HUES48 (cell line): Measurements from ENCODE around the gene CYTH4.
A peak's percentile ranks its signal among the peaks of the same experiment; 100 is the strongest.

Source experiments
- H3K27ac ChIP-seq: one replicate; pipeline ENCODE4 v1.7.0; 2013; ENCODE audit warnings: low read depth, low read length, inconsistent platforms
- H3K27me3 ChIP-seq: 2 replicates; pipeline ENCODE4 v1.6.1; 2013; ENCODE audit warnings: mild to moderate bottlenecking, low read length; ENCODE audit not compliant: control insufficient read depth, insufficient read depth
- H3K36me3 ChIP-seq: 2 replicates; pipeline ENCODE4 v1.6.1; 2013; ENCODE audit warnings: low read length; ENCODE audit not compliant: control insufficient read depth, insufficient read depth
- H3K4me1 ChIP-seq: 2 replicates; pipeline ENCODE4 v1.6.1; 2013; ENCODE audit warnings: mild to moderate bottlenecking, low read length; ENCODE audit not compliant: control insufficient read depth, insufficient read depth
- H3K4me3 ChIP-seq: 2 replicates; pipeline ENCODE4 v1.5.1; 2013; ENCODE audit warnings: mild to moderate bottlenecking, low read depth, low read length
- H3K9ac ChIP-seq: 2 replicates; pipeline ENCODE4 v1.6.1; 2013; ENCODE audit warnings: mild to moderate bottlenecking, low read depth, low read length, moderate library complexity
- H3K9me3 ChIP-seq: 2 replicates; pipeline ENCODE4 v1.6.1; 2013; ENCODE audit warnings: low read length; ENCODE audit not compliant: control insufficient read depth, insufficient read depth

CYTH4 gene

GRCh38 chr22:37295213-37295886 lies 13.0 kb downstream of the CYTH4 start:
- Histone ChIP-seq H3K4me3 (no peak overlapping the region), H3K9me3 (no peaks in the 10 kb centered on the region), H3K9ac (no peak overlapping the region), H3K4me1 (no peaks in the 10 kb centered on the region), H3K27me3 (no peaks in the 10 kb centered on the region), H3K36me3 (no peaks in the 10 kb centered on the region), H3K27ac (no peak overlapping the region)

DNA sequence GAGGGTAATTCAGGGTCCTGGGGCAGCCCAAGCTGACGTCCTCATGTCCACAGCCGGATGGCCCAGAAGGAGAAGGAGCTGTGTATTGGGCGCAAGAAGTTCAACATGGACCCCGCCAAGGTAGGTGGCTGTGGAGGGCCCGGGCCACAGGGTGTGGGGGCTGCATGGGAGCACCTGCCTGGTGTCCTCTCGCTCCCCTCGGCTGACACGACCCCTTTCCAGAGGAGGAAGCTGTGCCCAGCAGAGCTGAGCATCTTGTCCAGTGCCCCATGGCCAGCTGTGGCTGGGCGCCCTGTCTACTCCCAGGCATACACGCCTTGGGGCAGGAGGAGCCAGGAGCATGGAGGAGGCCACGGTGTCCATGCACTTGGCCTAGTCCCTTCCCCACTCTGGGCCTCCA lies 13.6 kb downstream of the CYTH4 start:
- H3K27ac ChIP-seq = no peak overlapping the region
- H3K27me3 ChIP-seq = no peaks in the 10 kb centered on the region
- H3K4me1 ChIP-seq = no peaks in the 10 kb centered on the region
- no peaks in the 10 kb centered on the region for H3K9me3 ChIP-seq
- no peak overlapping the region for H3K9ac ChIP-seq
- H3K4me3 ChIP-seq = no peak overlapping the region
- H3K36me3 ChIP-seq = no peaks in the 10 kb centered on the region

GRCh38 chr22:37298748-37299495 lies 16.6 kb downstream of the CYTH4 start:
- no peak overlapping the region for H3K27ac ChIP-seq
- H3K36me3 ChIP-seq = no peaks in the 10 kb centered on the region
- H3K4me3 ChIP-seq = no peak overlapping the region
- H3K4me1 ChIP-seq = peaks cover 10% of the 10 kb centered on the region; the same call in 1 of the 2 replicates
- H3K27me3 ChIP-seq = peaks cover 8% of the 10 kb centered on the region; the same call in 1 of the 2 replicates
- no peaks in the 10 kb centered on the region for H3K9me3 ChIP-seq
- H3K9ac ChIP-seq = no peak overlapping the region

DNA sequence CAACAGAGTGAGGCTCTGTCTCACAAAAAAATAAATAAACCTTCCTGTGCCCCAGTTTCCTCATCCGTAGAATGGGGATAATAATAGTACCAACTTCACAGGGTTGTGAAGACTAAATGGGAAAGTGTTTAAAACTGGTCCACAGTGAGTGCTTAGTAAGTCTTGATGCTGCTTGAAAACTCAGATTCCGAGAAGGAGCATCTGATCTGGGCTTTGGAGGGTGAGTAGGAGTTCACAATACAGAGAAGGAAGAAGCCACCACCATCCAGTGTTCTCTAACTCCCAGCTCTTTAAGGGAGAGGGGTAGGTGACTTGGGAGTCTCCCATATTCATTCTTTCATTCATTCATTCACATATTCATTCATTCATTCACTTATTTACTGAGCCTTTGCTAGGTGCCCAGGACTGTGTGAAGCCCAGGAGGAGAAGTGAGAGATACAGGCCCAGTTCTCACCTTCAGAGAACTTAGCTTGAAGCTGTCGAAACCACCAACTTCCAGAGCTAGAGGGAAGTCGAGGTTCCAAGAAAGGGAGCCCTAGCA lies 17.7 kb downstream of the CYTH4 start:
- H3K9ac ChIP-seq = no peak overlapping the region
- no peak overlapping the region for H3K27ac ChIP-seq
- no peaks in the 10 kb centered on the region for H3K9me3 ChIP-seq
- peaks cover 9% of the 10 kb centered on the region; the same call in 1 of the 2 replicates for H3K27me3 ChIP-seq
- no peak overlapping the region for H3K4me3 ChIP-seq
- H3K4me1 ChIP-seq = peaks cover 22% of the 10 kb centered on the region
- no peaks in the 10 kb centered on the region for H3K36me3 ChIP-seq

DNA sequence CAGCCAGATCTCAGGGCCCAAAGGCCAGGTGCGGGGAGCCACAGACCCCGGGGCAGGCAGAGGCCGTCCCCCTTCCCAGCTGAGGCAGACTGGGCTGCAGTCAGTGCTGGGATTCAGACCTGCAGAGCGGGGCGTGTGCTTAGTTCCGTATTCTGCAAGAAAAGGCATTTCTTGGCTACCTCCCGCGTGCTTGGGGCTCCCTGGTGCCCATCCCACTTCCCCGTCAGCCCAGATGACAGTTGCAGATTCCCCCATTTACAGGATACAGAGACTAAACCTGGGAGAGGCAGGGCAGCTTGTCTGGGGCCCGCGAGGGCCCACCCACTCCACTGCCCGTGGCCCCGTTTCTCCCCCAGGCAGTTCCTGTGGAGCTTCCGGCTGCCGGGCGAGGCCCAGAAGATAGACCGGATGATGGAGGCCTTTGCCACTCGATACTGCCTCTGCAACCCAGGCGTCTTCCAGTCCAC lies 18.3 kb downstream of the CYTH4 start:
- no peak overlapping the region for H3K4me3 ChIP-seq
- peaks cover 9% of the 10 kb centered on the region; the same call in 1 of the 2 replicates for H3K27me3 ChIP-seq
- no peak overlapping the region for H3K27ac ChIP-seq
- no peaks in the 10 kb centered on the region for H3K9me3 ChIP-seq
- peaks cover 26% of the 10 kb centered on the region for H3K4me1 ChIP-seq
- H3K9ac ChIP-seq = no peak overlapping the region
- H3K36me3 ChIP-seq = no peaks in the 10 kb centered on the region

DNA sequence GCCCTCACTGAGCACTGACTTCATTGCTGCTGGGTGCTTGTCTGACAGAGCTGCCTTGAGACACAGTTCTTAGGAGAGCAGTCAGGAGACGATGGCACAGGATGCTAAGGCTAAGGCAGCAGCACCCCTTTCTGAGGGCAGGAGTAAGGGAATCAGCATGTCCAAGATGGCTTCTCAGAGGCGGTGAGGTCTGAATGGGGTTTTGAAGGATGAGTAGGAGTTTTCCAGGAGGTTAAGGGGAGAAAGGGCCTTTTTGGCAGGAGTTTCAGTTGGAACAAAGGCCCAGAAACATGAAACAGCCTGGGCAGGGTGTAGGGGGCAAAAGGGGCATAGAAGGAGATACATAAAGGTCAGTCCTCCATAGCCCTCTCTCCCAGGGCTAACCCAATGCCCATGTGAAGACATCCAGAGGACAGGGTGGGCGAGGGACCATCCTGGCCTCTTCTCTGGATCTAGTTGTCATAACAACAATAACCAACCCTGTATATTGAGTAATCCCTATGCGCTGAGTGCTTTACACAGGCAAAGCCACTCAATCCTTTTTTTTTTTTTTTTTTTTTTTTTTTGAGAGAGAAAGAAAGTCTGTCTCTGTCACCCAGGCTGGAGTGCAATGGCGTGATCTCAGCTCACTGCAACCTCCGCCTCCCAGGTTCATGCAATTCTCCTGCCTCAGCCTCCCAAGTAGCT lies 19.0 kb downstream of the CYTH4 start:
- no peak overlapping the region for H3K9ac ChIP-seq
- H3K36me3 ChIP-seq = no peaks in the 10 kb centered on the region
- H3K9me3 ChIP-seq = no peaks in the 10 kb centered on the region
- no peak overlapping the region for H3K4me3 ChIP-seq
- H3K4me1 ChIP-seq = peaks cover 30% of the 10 kb centered on the region
- H3K27ac ChIP-seq = no peak overlapping the region
- peaks cover 9% of the 10 kb centered on the region; the same call in 1 of the 2 replicates for H3K27me3 ChIP-seq

GRCh38 chr22:37302674-37303555 lies 20.6 kb downstream of the CYTH4 start:
- Histone ChIP-seq H3K36me3 (no peaks in the 10 kb centered on the region), H3K4me3 (no peak overlapping the region), H3K27ac (no peak overlapping the region), H3K4me1 (peaks cover 30% of the 10 kb centered on the region), H3K27me3 (peaks cover 9% of the 10 kb centered on the region; the same call in 1 of the 2 replicates), H3K9ac (no peak overlapping the region), H3K9me3 (no peaks in the 10 kb centered on the region)

- no peak overlapping the region for H3K27ac ChIP-seq
- no peak overlapping the region for H3K4me3 ChIP-seq
Observed at GRCh38 chr22:37303821-37304274, 21.5 kb downstream of the CYTH4 start.

DNA sequence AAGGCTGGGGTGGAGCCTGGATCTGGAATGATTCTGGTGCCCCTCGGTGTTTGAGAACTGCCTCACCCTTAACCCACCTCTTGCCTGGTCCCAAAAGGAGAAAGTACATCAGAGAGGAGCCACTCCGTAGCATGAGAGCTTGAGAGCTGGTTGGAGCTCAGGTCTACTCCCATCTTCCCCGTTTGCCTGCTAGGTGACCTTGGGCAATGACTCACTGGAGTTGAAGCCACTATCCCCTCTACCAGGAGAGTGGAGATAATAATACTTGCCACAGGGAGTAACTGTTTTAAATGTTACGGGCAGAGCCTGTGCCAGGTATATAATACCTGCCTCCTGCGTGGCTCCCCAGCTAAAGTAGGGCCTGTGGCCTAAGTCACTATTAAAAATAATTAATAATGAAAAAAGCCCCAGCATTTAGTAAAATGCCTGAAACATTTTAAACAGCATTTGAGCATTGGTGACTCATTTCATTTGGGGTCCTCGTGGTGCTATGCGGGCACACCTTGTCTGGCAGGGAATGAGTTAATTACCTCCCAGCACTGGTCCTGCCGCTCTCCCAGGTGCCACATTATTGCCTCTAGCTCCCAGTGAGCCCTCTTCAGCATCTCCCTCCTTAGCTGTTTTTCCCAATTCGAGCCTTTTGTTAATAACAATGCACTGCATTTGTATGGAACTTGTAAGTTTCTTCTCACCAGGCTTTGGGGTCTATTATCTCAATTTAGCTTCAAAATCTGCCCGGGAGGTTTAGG lies 22.5 kb downstream of the CYTH4 start:
- Histone ChIP-seq H3K4me1 (peaks cover 30% of the 10 kb centered on the region), H3K9me3 (no peaks in the 10 kb centered on the region), H3K36me3 (no peaks in the 10 kb centered on the region), H3K4me3 (no peak overlapping the region), H3K9ac (no peak overlapping the region), H3K27me3 (peaks cover 9% of the 10 kb centered on the region; the same call in 1 of the 2 replicates), H3K27ac (peak overlapping the region; percentile 53)

More at GRCh38 chr22:37303821-37304274, 21.5 kb downstream of the CYTH4 start:
- Histone ChIP-seq H3K4me1 (peaks cover 30% of the 10 kb centered on the region), H3K27me3 (peaks cover 9% of the 10 kb centered on the region; the same call in 1 of the 2 replicates), H3K9ac (no peak overlapping the region), H3K36me3 (no peaks in the 10 kb centered on the region), H3K9me3 (no peaks in the 10 kb centered on the region)
